Suprapubic skin (tissue), 4 donors: Measurements from ENCODE around the gene KSR1.

ENCODE experiments used
- EP300 ChIP-seq: sonication (generic); formaldehyde crosslinking; IDR thresholded peaks from one replicate; pipeline ENCODE4 v1.6.1; 2017; ENCODE audit warnings: antibody characterized with exemption
- POLR2A ChIP-seq, 2 donors: fragments of 450-650 bp; IDR thresholded peaks; one replicate each; pipeline ENCODE4 v1.6.1; 2017; ENCODE audit warnings: antibody characterized with exemption in 2 of 2, mild to moderate bottlenecking in 2 of 2, moderate library complexity in 2 of 2
- POLR2AphosphoS5 ChIP-seq, 3 donors: sonication (generic); formaldehyde crosslinking; IDR thresholded peaks; one replicate each; pipeline ENCODE4 v1.6.1; 2017; ENCODE audit warnings: antibody characterized with exemption in 3 of 3
- TF ChIP-seq, protein P1 (sequence below), 2 donors: fragments of 200-600 bp in 1 of 2; fragments of 450-650 bp in 1 of 2; sonication (generic) in 1 of 2; IDR thresholded peaks; one replicate each; pipeline ENCODE4 v1.5.1; 2016 to 2019; ENCODE audit warnings: antibody characterized with exemption in 2 of 2, mild to moderate bottlenecking in 1 of 2, moderate library complexity in 1 of 2

DNA sequence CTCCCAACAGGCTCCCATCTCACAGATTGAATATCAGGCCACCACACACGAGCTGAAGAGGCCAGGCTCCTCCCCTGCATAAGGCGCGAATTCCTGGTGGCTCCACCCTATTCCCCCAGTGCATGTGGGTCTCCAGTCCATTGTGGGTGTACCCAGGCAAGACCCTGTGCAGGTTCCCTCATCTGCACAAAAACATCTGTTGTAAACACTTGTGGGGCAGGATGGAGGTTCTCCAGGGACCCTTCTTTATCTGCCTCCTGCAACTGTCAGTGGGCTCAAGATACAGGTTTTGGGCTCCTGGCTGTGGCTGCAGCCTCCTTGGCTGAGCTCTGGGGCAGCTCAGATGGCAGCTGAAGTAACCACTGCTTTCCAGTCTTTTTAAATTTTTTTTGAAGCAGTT is 157.2 kb downstream of the KSR1 start:
- no peak for TF ChIP-seq POLR2AphosphoS5 (IDR thresholded peaks at IDR 0.05)
- no peak for TF ChIP-seq POLR2A (IDR thresholded peaks at IDR 0.05)
- no peak for TF ChIP-seq EP300
- TF ChIP-seq, protein P1, sequence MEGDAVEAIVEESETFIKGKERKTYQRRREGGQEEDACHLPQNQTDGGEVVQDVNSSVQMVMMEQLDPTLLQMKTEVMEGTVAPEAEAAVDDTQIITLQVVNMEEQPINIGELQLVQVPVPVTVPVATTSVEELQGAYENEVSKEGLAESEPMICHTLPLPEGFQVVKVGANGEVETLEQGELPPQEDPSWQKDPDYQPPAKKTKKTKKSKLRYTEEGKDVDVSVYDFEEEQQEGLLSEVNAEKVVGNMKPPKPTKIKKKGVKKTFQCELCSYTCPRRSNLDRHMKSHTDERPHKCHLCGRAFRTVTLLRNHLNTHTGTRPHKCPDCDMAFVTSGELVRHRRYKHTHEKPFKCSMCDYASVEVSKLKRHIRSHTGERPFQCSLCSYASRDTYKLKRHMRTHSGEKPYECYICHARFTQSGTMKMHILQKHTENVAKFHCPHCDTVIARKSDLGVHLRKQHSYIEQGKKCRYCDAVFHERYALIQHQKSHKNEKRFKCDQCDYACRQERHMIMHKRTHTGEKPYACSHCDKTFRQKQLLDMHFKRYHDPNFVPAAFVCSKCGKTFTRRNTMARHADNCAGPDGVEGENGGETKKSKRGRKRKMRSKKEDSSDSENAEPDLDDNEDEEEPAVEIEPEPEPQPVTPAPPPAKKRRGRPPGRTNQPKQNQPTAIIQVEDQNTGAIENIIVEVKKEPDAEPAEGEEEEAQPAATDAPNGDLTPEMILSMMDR (IDR thresholded peaks at IDR 0.05): no peak
